ENCODE measurements around the gene CDKN1A. TPM values are rescaled to one million over a fixed set of nuclear protein-coding genes. Genes with fewer than 3 reads are reported as not detected.

The CDKN1A gene
- total RNA-seq, 4 donors from 2014 or later: 49.7 to 137 (median 81.7) TPM

- Histone ChIP-seq H3K4me1 (peaks cover 0 to 9% (median 3%) of the 10 kb centered on the region in 3 donors), H3K27me3 (no peaks in the 10 kb centered on the region), H3K9me3 (no peaks in the 10 kb centered on the region), H3K4me3 (no peak overlapping the region), H3K36me3 (no peaks in the 10 kb centered on the region), H3K27ac (peak overlapping the region in 1 of 4 donors; percentile 44)
- 37 to 72% methylated on average over 6 to 7 of the region's 9 CpGs for WGBS, 2 donors (ENCODE audit: low coverage in 1 of 2)
- TF ChIP-seq POLR2AphosphoS5 (IDR thresholded peaks at IDR 0.05): peak; percentile 22
- no peak for TF ChIP-seq CTCF (IDR thresholded peaks at IDR 0.05)
- peak; percentile 87 for ATAC-seq
Measured at GRCh38 chr6:36666826-36667591, 11.5 kb upstream of the CDKN1A start.

GRCh38 chr6:36668591-36668990 is 9.9 kb upstream of the CDKN1A start:
- no peaks in the 10 kb centered on the region for H3K9me3 ChIP-seq
- TF ChIP-seq EP300 (IDR thresholded peaks at IDR 0.05) (no peak), POLR2A (IDR thresholded peaks at IDR 0.05) (no peak), CTCF (IDR thresholded peaks at IDR 0.05) (no peak), POLR2AphosphoS5 (IDR thresholded peaks at IDR 0.05) (no peak)
- no peaks in the 10 kb centered on the region for H3K36me3 ChIP-seq
- H3K4me3 ChIP-seq: no peak overlapping the region
- H3K4me1 ChIP-seq: peaks cover 0 to 9% (median 3%) of the 10 kb centered on the region in 3 donors
- no peak overlapping the region for H3K27ac ChIP-seq
- ATAC-seq: no peak
- 84 to 100% methylated on average over 1 to 5 of the region's 7 CpGs for WGBS, 2 donors (ENCODE audit: low coverage in 1 of 2)
- H3K27me3 ChIP-seq: no peaks in the 10 kb centered on the region

- no peak for ATAC-seq
- no peaks in the 10 kb centered on the region for H3K9me3 ChIP-seq
- peaks cover 0 to 9% (median 3%) of the 10 kb centered on the region in 3 donors for H3K4me1 ChIP-seq
- no peaks in the 10 kb centered on the region for H3K36me3 ChIP-seq
- no peak overlapping the region for H3K27ac ChIP-seq
- H3K27me3 ChIP-seq: no peaks in the 10 kb centered on the region
- TF ChIP-seq POLR2AphosphoS5 (IDR thresholded peaks at IDR 0.05) (no peak), CTCF (IDR thresholded peaks at IDR 0.05) (no peak), POLR2A (IDR thresholded peaks at IDR 0.05) (no peak), EP300 (IDR thresholded peaks at IDR 0.05) (no peak)
- WGBS, 2 donors (ENCODE audit: low coverage in 1 of 2): 100% methylated on average over 1 to 2 of the region's 6 CpGs
- no peak overlapping the region for H3K4me3 ChIP-seq
Measured at GRCh38 chr6:36669002-36669401, 9.5 kb upstream of the CDKN1A start.

GRCh38 chr6:36670271-36670670 is 8.2 kb upstream of the CDKN1A start:
- Histone ChIP-seq H3K4me3 (no peak overlapping the region), H3K27me3 (no peaks in the 10 kb centered on the region), H3K4me1 (peaks cover 0 to 9% (median 3%) of the 10 kb centered on the region in 3 donors), H3K27ac (no peak overlapping the region), H3K9me3 (no peaks in the 10 kb centered on the region), H3K36me3 (no peaks in the 10 kb centered on the region)
- WGBS, 2 donors (ENCODE audit: low coverage in 1 of 2): 83 to 94% methylated on average over 1 to 7 of the region's 7 CpGs
- no peak for ATAC-seq
- TF ChIP-seq POLR2A (IDR thresholded peaks at IDR 0.05) (no peak), POLR2AphosphoS5 (IDR thresholded peaks at IDR 0.05) (no peak), EP300 (IDR thresholded peaks at IDR 0.05) (no peak), CTCF (IDR thresholded peaks at IDR 0.05) (no peak)

Data from gastroesophageal sphincter (tissue), 4 donors.